Epithelial cell of esophagus (primary cell): ENCODE results near the gene PLEKHA6.

ENCODE experiments used
- DNase-seq: peaks from one replicate; pipeline ENCODE4 v3.0.0; 2010; ENCODE audit warnings: low read depth
- H3K4me3 ChIP-seq: 2 replicates; pipeline ENCODE4 v1.5.1; 2011; ENCODE audit warnings: mild to moderate bottlenecking, low read length, control low read depth
- CTCF ChIP-seq: IDR thresholded peaks from 2 replicates; pipeline ENCODE4 v1.5.1; 2011; ENCODE audit warnings: low read depth, mild to moderate bottlenecking, low read length, control low read depth, inconsistent platforms; ENCODE audit not compliant: insufficient read depth; ENCODE audit errors: missing control alignments

Gene PLEKHA6

DNA sequence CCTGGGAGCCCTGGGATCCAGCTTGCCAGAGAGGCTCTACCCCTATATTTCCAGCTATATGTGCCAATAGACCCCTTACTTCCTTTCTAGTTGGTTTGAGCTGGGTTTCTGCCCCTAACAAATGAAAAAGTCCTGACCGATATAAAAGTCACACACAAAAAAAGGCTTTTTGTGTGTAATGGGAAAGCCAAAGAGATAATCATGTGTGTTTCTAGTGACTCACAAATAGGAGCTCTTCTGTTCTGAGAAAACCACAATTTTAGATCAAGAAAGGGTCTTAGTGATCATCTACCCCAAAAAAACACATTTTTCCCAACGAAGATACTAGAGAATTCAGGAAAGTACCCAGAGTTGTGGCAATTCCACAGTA, 23.0 kb upstream of the PLEKHA6 start:
- TF ChIP-seq CTCF = no peak
- no peak overlapping the region for H3K4me3 ChIP-seq
- no peak for DNase-seq

GRCh38 chr1:204380293-204380831, 20.6 kb upstream of the PLEKHA6 start:
- no peak overlapping the region for H3K4me3 ChIP-seq
- DNase-seq = peak; percentile 80
- TF ChIP-seq CTCF = no peak

GRCh38 chr1:204377800-204378668, 18.3 kb upstream of the PLEKHA6 start:
- TF ChIP-seq CTCF = no peak
- DNase-seq = peak; percentile 53
- H3K4me3 ChIP-seq = peak overlapping the region; percentile 56

DNA sequence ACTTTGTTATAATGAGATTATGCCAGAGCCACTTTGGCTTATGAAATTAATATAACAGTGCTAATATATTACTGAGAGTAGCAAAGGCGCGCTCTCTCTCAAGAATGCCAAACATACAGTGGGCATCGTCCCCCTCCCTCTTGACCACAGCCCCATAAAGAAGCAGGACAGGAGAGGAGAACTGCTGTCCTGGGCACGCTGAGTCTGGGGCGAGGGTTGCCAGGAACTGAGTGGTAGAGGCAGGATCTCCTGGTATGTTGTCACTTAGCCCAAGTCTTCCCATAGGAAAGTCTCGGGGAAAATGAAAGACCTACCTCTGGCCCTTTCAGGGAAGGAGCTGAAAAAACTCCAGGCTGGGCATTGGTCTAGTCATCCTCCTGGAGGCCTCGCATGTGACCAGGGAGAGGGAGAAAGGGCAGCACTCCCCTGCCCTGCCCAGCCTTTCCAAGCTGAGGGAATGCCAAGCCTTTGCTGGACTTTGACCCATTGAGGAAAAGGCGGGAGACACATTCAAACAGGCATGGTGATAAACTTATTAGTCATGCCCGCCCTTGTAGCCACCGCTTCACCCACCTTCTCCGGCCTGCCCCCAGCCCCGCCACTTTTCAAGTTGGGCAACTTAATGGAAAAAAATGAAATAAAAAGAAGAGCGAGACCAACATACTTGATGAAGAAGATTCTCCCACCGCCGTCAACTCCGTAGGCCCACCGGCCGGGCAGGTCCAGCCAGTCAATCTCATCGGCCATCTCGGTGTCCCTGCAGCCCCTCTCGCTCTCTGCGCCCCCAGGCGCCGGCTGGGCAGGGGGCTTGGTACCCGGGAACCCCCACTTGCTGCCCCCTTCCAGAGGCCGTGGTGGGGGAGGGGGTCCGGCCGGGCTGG, 17.4 kb upstream of the PLEKHA6 start:
- peak overlapping the region; percentile 56 for H3K4me3 ChIP-seq
- no peak for TF ChIP-seq CTCF
- no peak for DNase-seq

GRCh38 chr1:204376465-204376864, 16.7 kb upstream of the PLEKHA6 start:
- DNase-seq = no peak
- H3K4me3 ChIP-seq = no peak overlapping the region
- TF ChIP-seq CTCF = no peak

- TF ChIP-seq CTCF = no peak
- H3K4me3 ChIP-seq = no peak overlapping the region
- no peak for DNase-seq
Measured at GRCh38 chr1:204373911-204374310, 14.2 kb upstream of the PLEKHA6 start.
